CD4-positive, alpha-beta memory T cell (primary cell): ENCODE measurements around the gene FARSB. TPM values are rescaled to one million over a fixed set of nuclear protein-coding genes. Genes with fewer than 3 reads are reported as not detected.

Experiments
- CTCF ChIA-PET: fragments of 350-600 bp; sonication (Branson Sonifier 250); formaldehyde crosslinking; loops from one replicate; lab custom pipeline; 2021; ENCODE audit warnings: inconsistent platforms; ENCODE audit not compliant: partially characterized antibody; lab: Charles Lee
- POLR2A ChIA-PET: fragments of 350-600 bp; sonication (Branson Sonifier 250); formaldehyde crosslinking; loops from one replicate; lab custom pipeline; 2021; ENCODE audit not compliant: partially characterized antibody; lab: Charles Lee
- DNase-seq, 5 donors: peaks; one replicate each; pipeline versions ENCODE4 v3.0.0 to v3.0.0-alpha.2; 2020 to 2022; ENCODE audit warnings: mixed read lengths in 1 of 5
- H3K27ac ChIP-seq: one replicate; pipeline ENCODE4 v1.7.0; 2013; ENCODE audit warnings: low read depth, low read length
- H3K27me3 ChIP-seq: 2 replicates; pipeline ENCODE4 v1.7.0; 2013; ENCODE audit warnings: mild to moderate bottlenecking, low read length, moderate library complexity; ENCODE audit not compliant: insufficient read depth
- H3K36me3 ChIP-seq: 2 replicates; pipeline ENCODE4 v1.7.0; 2013; ENCODE audit warnings: mild to moderate bottlenecking, low read length, moderate library complexity; ENCODE audit not compliant: insufficient read depth
- H3K4me1 ChIP-seq: 2 replicates; pipeline ENCODE4 v1.7.0; 2013; ENCODE audit warnings: mild to moderate bottlenecking, low read length, moderate library complexity; ENCODE audit not compliant: insufficient read depth
- H3K4me3 ChIP-seq, 2 donors: one replicate each; pipeline ENCODE4 v1.7.0; 2013; ENCODE audit warnings: low read length in 2 of 2, mild to moderate bottlenecking in 1 of 2
- H3K9me3 ChIP-seq, 2 donors: one replicate each; pipeline ENCODE4 v1.7.0; 2013; ENCODE audit warnings: low read length in 2 of 2, control low read depth in 1 of 2; ENCODE audit not compliant: control insufficient read depth in 1 of 2
- H3K27ac Mint-ChIP-seq, 7 donors: one replicate each; pipeline ENCODE4 v1.8.0; 2020 to 2021; ENCODE audit warnings: mixed read lengths in 7 of 7, mild to moderate bottlenecking in 6 of 7, inconsistent platforms in 3 of 7, moderate library complexity in 3 of 7
- H3K27me3 Mint-ChIP-seq, 2 donors: one replicate each; pipeline ENCODE4 v1.8.0; 2020 to 2021; ENCODE audit warnings: mixed read lengths in 2 of 2
- H3K36me3 Mint-ChIP-seq, 2 donors: one replicate each; pipeline ENCODE4 v1.8.0; 2020 to 2021; ENCODE audit warnings: mixed read lengths in 2 of 2, inconsistent platforms in 1 of 2, mild to moderate bottlenecking in 1 of 2
- H3K4me1 Mint-ChIP-seq, 4 donors: one replicate each; pipeline ENCODE4 v1.8.0; 2020 to 2021; ENCODE audit warnings: mixed read lengths in 4 of 4, mild to moderate bottlenecking in 1 of 4
- H3K4me3 Mint-ChIP-seq, 8 donors: one replicate each; pipeline ENCODE4 v1.8.0; 2020 to 2021; ENCODE audit warnings: mixed read lengths in 8 of 8, mild to moderate bottlenecking in 7 of 8, moderate library complexity in 6 of 8, inconsistent platforms in 3 of 8
- H3K9me3 Mint-ChIP-seq, 8 donors: one replicate each; pipeline ENCODE4 v1.8.0; 2020 to 2021; ENCODE audit warnings: mixed read lengths in 8 of 8, mild to moderate bottlenecking in 5 of 8, inconsistent platforms in 3 of 8, moderate library complexity in 1 of 8
- intact Hi-C: fragments of 100-400 bp; cut with micrococcal nuclease; formaldehyde crosslinking; loops from one replicate; pipeline ENCODE4 v1.15.1; 2023
- polyA plus RNA-seq, 2 donors: library from polyadenylated mRNA; unstranded; fragments of 300-500 nt; fragmentation: Illumina TruSeq; gene quantifications; one replicate each; pipeline ENCODE4 v1.2.3, GENCODE V29; 2021
- total RNA-seq, 2 experiments: library from RNA; stranded (reverse); gene quantifications; one replicate each; pipeline ENCODE4 v1.2.3, GENCODE V29; 2021

Gene FARSB
- total and polyA plus RNA-seq, 4 experiments from 2014 or later, result 11.2 to 36.8 (median 19.0) TPM

GRCh38 chr2:222609381-222609780, 46.5 kb downstream of the FARSB start:
- H3K9me3 ChIP-seq, result no peaks in the 10 kb centered on the region
- peaks cover 27 to 45% of the 10 kb centered on the region in 2 donors for H3K36me3 Mint-ChIP-seq
- H3K4me3 Mint-ChIP-seq, result no peak overlapping the region
- H3K9me3 Mint-ChIP-seq, result no peaks in the 10 kb centered on the region
- peaks cover 0 to 2% (median under 1%) of the 10 kb centered on the region in 4 donors for H3K4me1 Mint-ChIP-seq
- CTCF ChIA-PET, result no interaction called here
- no peaks in the 10 kb centered on the region for H3K27me3 ChIP-seq
- H3K4me3 ChIP-seq, result no peak overlapping the region
- peaks cover 16% of the 10 kb centered on the region for H3K36me3 ChIP-seq
- H3K27me3 Mint-ChIP-seq, result no peaks in the 10 kb centered on the region
- POLR2A ChIA-PET, result no interaction called here
- intact Hi-C loops, result no loop called here
- no peak for DNase-seq
- no peak overlapping the region for H3K27ac Mint-ChIP-seq
- no peaks in the 10 kb centered on the region for H3K4me1 ChIP-seq
- no peak overlapping the region for H3K27ac ChIP-seq

GRCh38 chr2:222608081-222608480, 47.8 kb downstream of the FARSB start:
- Histone ChIP-seq H3K4me1 (no peaks in the 10 kb centered on the region), H3K4me3 (no peak overlapping the region), H3K36me3 (peaks cover 18% of the 10 kb centered on the region), H3K27me3 (no peaks in the 10 kb centered on the region), H3K9me3 (no peaks in the 10 kb centered on the region), H3K27ac (no peak overlapping the region)
- DNase-seq, result no peak
- H3K9me3 Mint-ChIP-seq, result no peaks in the 10 kb centered on the region
- H3K36me3 Mint-ChIP-seq, result peaks cover 23 to 44% of the 10 kb centered on the region in 2 donors
- peaks cover 0 to 2% (median under 1%) of the 10 kb centered on the region in 4 donors for H3K4me1 Mint-ChIP-seq
- peak overlapping the region in 1 of 7 donors; percentile 13 for H3K27ac Mint-ChIP-seq
- no peaks in the 10 kb centered on the region for H3K27me3 Mint-ChIP-seq
- H3K4me3 Mint-ChIP-seq, result no peak overlapping the region
- intact Hi-C loops, result no loop called here
- POLR2A ChIA-PET, result no interaction called here
- CTCF ChIA-PET, result no interaction called here

GRCh38 chr2:222606306-222606705, 49.6 kb downstream of the FARSB start:
- Mint-ChIP-seq H3K4me3 (peak overlapping the region in 1 of 8 donors; percentile 41), H3K27ac (peak overlapping the region in 1 of 7 donors; percentile 68), H3K27me3 (no peaks in the 10 kb centered on the region), H3K9me3 (no peaks in the 10 kb centered on the region), H3K36me3 (peaks cover 18 to 33% of the 10 kb centered on the region in 2 donors), H3K4me1 (peaks cover 0 to 2% (median under 1%) of the 10 kb centered on the region in 4 donors)
- no peaks in the 10 kb centered on the region for H3K4me1 ChIP-seq
- CTCF ChIA-PET, result no interaction called here
- DNase-seq, result no peak
- no peak overlapping the region for H3K27ac ChIP-seq
- intact Hi-C loops, result no loop called here
- H3K4me3 ChIP-seq, result no peak overlapping the region
- peaks cover 7% of the 10 kb centered on the region for H3K36me3 ChIP-seq
- H3K27me3 ChIP-seq, result no peaks in the 10 kb centered on the region
- POLR2A ChIA-PET, result no interaction called here
- no peaks in the 10 kb centered on the region for H3K9me3 ChIP-seq

- H3K4me3 ChIP-seq, result no peak overlapping the region
- peak overlapping the region in 1 of 7 donors; percentile 64 for H3K27ac Mint-ChIP-seq
- peaks cover 0 to 2% (median under 1%) of the 10 kb centered on the region in 4 donors for H3K4me1 Mint-ChIP-seq
- peaks cover 7% of the 10 kb centered on the region for H3K36me3 ChIP-seq
- no peak overlapping the region for H3K4me3 Mint-ChIP-seq
- H3K4me1 ChIP-seq, result no peaks in the 10 kb centered on the region
- POLR2A ChIA-PET, result no interaction called here
- H3K27ac ChIP-seq, result no peak overlapping the region
- no peak for DNase-seq
- H3K9me3 Mint-ChIP-seq, result no peaks in the 10 kb centered on the region
- intact Hi-C loops, result no loop called here
- no peaks in the 10 kb centered on the region for H3K27me3 ChIP-seq
- H3K36me3 Mint-ChIP-seq, result peaks cover 22 to 35% of the 10 kb centered on the region in 2 donors
- CTCF ChIA-PET, result interaction anchor here (0.6 to 1.7 kb wide), 2 partner anchors 9 to 304 kb away, joined by 3 to 5 read pairs; no protein-coding TSS in a partner anchor
- no peaks in the 10 kb centered on the region for H3K9me3 ChIP-seq
- H3K27me3 Mint-ChIP-seq, result no peaks in the 10 kb centered on the region
These were observed 51.0 kb downstream of the FARSB start for GRCh38 chr2:222604749-222605515.

GRCh38 chr2:222603501-222603900, 52.4 kb downstream of the FARSB start:
- Mint-ChIP-seq H3K4me3 (no peak overlapping the region), H3K4me1 (peaks cover 0 to 2% (median under 1%) of the 10 kb centered on the region in 4 donors), H3K9me3 (no peaks in the 10 kb centered on the region), H3K27me3 (no peaks in the 10 kb centered on the region), H3K27ac (no peak overlapping the region), H3K36me3 (peaks cover 26 to 35% of the 10 kb centered on the region in 2 donors)
- Histone ChIP-seq H3K36me3 (peaks cover 17% of the 10 kb centered on the region), H3K9me3 (no peaks in the 10 kb centered on the region), H3K27ac (no peak overlapping the region), H3K4me1 (no peaks in the 10 kb centered on the region), H3K27me3 (no peaks in the 10 kb centered on the region), H3K4me3 (no peak overlapping the region)
- no peak for DNase-seq
- intact Hi-C loops, result no loop called here
- CTCF ChIA-PET, result no interaction called here
- POLR2A ChIA-PET, result no interaction called here

- intact Hi-C loops, result no loop called here
- no peak for DNase-seq
- peaks cover 21% of the 10 kb centered on the region for H3K36me3 ChIP-seq
- Mint-ChIP-seq H3K9me3 (no peaks in the 10 kb centered on the region), H3K27me3 (no peaks in the 10 kb centered on the region), H3K4me1 (peaks cover 0 to 3% (median 0%) of the 10 kb centered on the region in 4 donors), H3K4me3 (no peak overlapping the region), H3K36me3 (peaks cover 48% of the 10 kb centered on the region in 2 donors), H3K27ac (no peak overlapping the region)
- POLR2A ChIA-PET, result no interaction called here
- no peaks in the 10 kb centered on the region for H3K27me3 ChIP-seq
- no peaks in the 10 kb centered on the region for H3K9me3 ChIP-seq
- no peak overlapping the region for H3K27ac ChIP-seq
- CTCF ChIA-PET, result no interaction called here
- no peak overlapping the region for H3K4me3 ChIP-seq
- H3K4me1 ChIP-seq, result no peaks in the 10 kb centered on the region
These were observed 57.3 kb downstream of the FARSB start for GRCh38 chr2:222598611-222599010.

GRCh38 chr2:222595581-222595980, 60.3 kb downstream of the FARSB start:
- Mint-ChIP-seq H3K4me1 (peaks cover 0 to 3% (median 0%) of the 10 kb centered on the region in 4 donors), H3K27me3 (no peaks in the 10 kb centered on the region), H3K4me3 (no peak overlapping the region), H3K27ac (no peak overlapping the region), H3K36me3 (peaks cover 66 to 71% of the 10 kb centered on the region in 2 donors), H3K9me3 (peaks cover 0 to under 1% (median 0%) of the 10 kb centered on the region in 8 donors)
- Histone ChIP-seq H3K4me3 (no peak overlapping the region), H3K27me3 (no peaks in the 10 kb centered on the region), H3K9me3 (no peaks in the 10 kb centered on the region), H3K36me3 (peaks cover 30% of the 10 kb centered on the region), H3K4me1 (no peaks in the 10 kb centered on the region), H3K27ac (no peak overlapping the region)
- intact Hi-C loops, result no loop called here
- ChIA-PET CTCF (no interaction called here), POLR2A (no interaction called here)
- DNase-seq, result no peak
